Endothelial cell of umbilical vein (primary cell): ENCODE measurements around the gene DNAJC19. TPM values are rescaled to one million over a fixed set of nuclear protein-coding genes. Genes with fewer than 3 reads are reported as not detected.

ENCODE experiments used
- BruUV-seq: library from RNA; stranded (reverse); fragments of 400-500 nt; replicated peaks from 2 replicates; lab custom pipeline; 2021; lab: Mats Ljungman, UMichigan
- CTCF ChIA-PET: fragments of 300-600, 350-600 bp; sonication (Branson Sonifier 250); formaldehyde crosslinking; loops from one replicate; lab custom pipeline; 2021; ENCODE audit warnings: antibody characterized with exemption, inconsistent platforms; lab: Charles Lee
- POLR2A ChIA-PET: fragments of 300-600, 350-600 bp; sonication (Branson Sonifier 250); formaldehyde crosslinking; loops from one replicate; lab custom pipeline; 2021; ENCODE audit warnings: antibody characterized with exemption, inconsistent platforms; lab: Charles Lee
- DNase-seq: peaks from one replicate; pipeline ENCODE4 v3.0.0-alpha.2; 2011; ENCODE audit warnings: low read depth, low spot score
- FAIRE-seq: peaks from 2 replicates; lab custom pipeline; 2011; peaks lifted over from hg19 to GRCh38; lab: Jason Lieb, UNC
- H2AFZ ChIP-seq: 2 replicates; pipeline ENCODE4 v1.6.0; 2012; ENCODE audit warnings: low read depth, low read length, control low read depth, inconsistent platforms
- H3K27ac ChIP-seq: 2 replicates; pipeline ENCODE4 v1.5.1; 2011; ENCODE audit warnings: low read depth, mild to moderate bottlenecking, control low read depth, low read length, moderate library complexity; ENCODE audit not compliant: insufficient read depth
- H3K27me3 ChIP-seq, 2 experiments: 2 replicates each; pipeline versions ENCODE4 v1.6.0 to v1.6.1; 2011; ENCODE audit warnings: low read length in 2 of 2, mixed read lengths in 1 of 2; ENCODE audit not compliant: control insufficient read depth in 2 of 2, insufficient read depth in 2 of 2
- H3K36me3 ChIP-seq, 2 experiments: 2 replicates in 1 of 2; 3 replicates in 1 of 2; pipeline ENCODE4 v1.5.1; 2011; ENCODE audit warnings: low read length in 2 of 2, mild to moderate bottlenecking in 1 of 2, moderate library complexity in 1 of 2; ENCODE audit not compliant: control insufficient read depth in 2 of 2, insufficient read depth in 2 of 2; ENCODE audit errors: extremely low read depth in 1 of 2
- H3K4me1 ChIP-seq: 3 replicates; pipeline ENCODE4 v1.5.1; 2011; ENCODE audit warnings: mild to moderate bottlenecking, low read length; ENCODE audit not compliant: control insufficient read depth, insufficient read depth; ENCODE audit errors: extremely low read depth
- H3K4me2 ChIP-seq: 2 replicates; pipeline ENCODE4 v1.6.1; 2011; ENCODE audit warnings: low read length, control low read depth, mixed read lengths; ENCODE audit not compliant: insufficient read depth
- H3K4me3 ChIP-seq, 3 experiments: fragments of 200-600 bp in 1 of 3; sonication (generic), shearing (Covaris generic) in 1 of 3; replicated peaks in 1 of 3; 2 replicates each; pipeline ENCODE4 v1.5.1; 2011 to 2016; ENCODE audit warnings: control low read depth in 3 of 3, low read length in 3 of 3, mild to moderate bottlenecking in 2 of 3, inconsistent platforms in 1 of 3, low read depth in 1 of 3, moderate library complexity in 1 of 3; ENCODE audit not compliant: insufficient read depth in 1 of 3
- H3K79me2 ChIP-seq: 2 replicates; pipeline ENCODE4 v1.6.0; 2012; ENCODE audit warnings: low read length, inconsistent platforms; ENCODE audit not compliant: control insufficient read depth, insufficient read depth
- H3K9ac ChIP-seq: replicated peaks from 2 replicates; pipeline ENCODE3; 2011; ENCODE audit warnings: low read length, control low read depth; ENCODE audit not compliant: insufficient read depth; ENCODE audit errors: extremely low read depth
- H3K9me1 ChIP-seq: replicated peaks from 3 replicates; pipeline ENCODE4 v1.6.0; 2011; ENCODE audit warnings: mild to moderate bottlenecking, low read length; ENCODE audit not compliant: control insufficient read depth, insufficient read depth; ENCODE audit errors: extremely low read depth
- H3K9me3 ChIP-seq: replicated peaks from 2 replicates; pipeline ENCODE4 v1.5.1; 2012; ENCODE audit warnings: low read length, inconsistent platforms; ENCODE audit not compliant: control insufficient read depth, insufficient read depth
- H4K20me1 ChIP-seq: replicated peaks from 2 replicates; pipeline ENCODE3; 2011; ENCODE audit warnings: mild to moderate bottlenecking, low read length; ENCODE audit not compliant: control insufficient read depth, insufficient read depth; ENCODE audit errors: extremely low read depth
- EZH2 ChIP-seq: IDR thresholded peaks from 2 replicates; pipeline ENCODE4 v1.6.1; 2012; ENCODE audit warnings: borderline replicate concordance, low read depth, mild to moderate bottlenecking, moderate library complexity, low read length, inconsistent platforms; ENCODE audit not compliant: severe bottlenecking
- FOS ChIP-seq: IDR thresholded peaks from 2 replicates; pipeline ENCODE4 v1.6.1; 2011; ENCODE audit warnings: mild to moderate bottlenecking, low read length, moderate library complexity, borderline replicate concordance; ENCODE audit not compliant: insufficient read depth
- GATA2 ChIP-seq: IDR thresholded peaks from 2 replicates; pipeline ENCODE4 v1.7.0; 2011; ENCODE audit warnings: low read depth, mild to moderate bottlenecking, moderate library complexity, mixed read lengths, low read length; ENCODE audit not compliant: insufficient read length, insufficient read depth
- JUN ChIP-seq: IDR thresholded peaks from 2 replicates; pipeline ENCODE4 v1.6.1; 2011; ENCODE audit warnings: borderline replicate concordance, low read depth; ENCODE audit not compliant: insufficient read length, insufficient read depth
- MYC ChIP-seq: IDR thresholded peaks from one replicate; pipeline ENCODE4 v1.6.1; 2011; ENCODE audit warnings: mild to moderate bottlenecking, low read depth, low read length
- POLR2A ChIP-seq: IDR thresholded peaks from 2 replicates; pipeline ENCODE4 v1.6.1; 2012; ENCODE audit warnings: low read depth, mild to moderate bottlenecking, control low read depth, low read length
- POLR2AphosphoS5 ChIP-seq: IDR thresholded peaks from 2 replicates; pipeline ENCODE4 v1.6.1; 2012; ENCODE audit warnings: low read depth, mild to moderate bottlenecking, control low read depth, low read length, moderate library complexity; ENCODE audit not compliant: insufficient read depth
- dilution Hi-C: fragments of 300-500 bp; cut with MboI; formaldehyde crosslinking; loops from one replicate; pipeline ENCODE4 v1.15.0; 2019; ENCODE audit warnings: low sequenced_read_pairs; ENCODE audit not compliant: extremely low pct_ligation_motif_present
- intact Hi-C: fragments of 100-400 bp; cut with micrococcal nuclease; formaldehyde crosslinking; loops from one replicate; pipeline ENCODE4 v1.10.0; 2022
- polyA plus RNA-seq, 4 experiments: library from polyadenylated mRNA; depleted of rRNA in 3 of 4; stranded (reverse) in 3 of 4; unstranded in 1 of 4; fragments of >200 nt; gene quantifications; 2 replicates each; pipeline versions ENCODE4 v1.2.1 to v1.2.3, GENCODE V29; 2011 to 2012; ENCODE audit warnings: missing spikeins in 1 of 4
- total RNA-seq: library from RNA; stranded (reverse); gene quantifications from 2 replicates; pipeline ENCODE4 v1.2.3, GENCODE V29; 2021
- TF ChIP-seq, protein P1 (sequence below), 2 donors: IDR thresholded peaks; 1 replicate in 1 of 2; 2 replicates in 1 of 2; pipeline ENCODE4 v1.5.1; 2011; ENCODE audit warnings: low read length in 2 of 2, mild to moderate bottlenecking in 2 of 2, moderate library complexity in 2 of 2, control low read depth in 1 of 2, inconsistent platforms in 1 of 2, low read depth in 1 of 2; ENCODE audit not compliant: insufficient read depth in 1 of 2; ENCODE audit errors: extremely low read depth in 1 of 2
- TF ChIP-seq, protein P2 (sequence below): IDR thresholded peaks from 2 replicates; pipeline ENCODE4 v1.6.1; 2011; ENCODE audit not compliant: insufficient read depth, insufficient read length

The DNAJC19 gene
- total and polyA plus RNA-seq, 2 donors (not counting 3 experiments of a cell fraction or from before 2014, with no cell fraction given), result 32.6 to 50.6 TPM

DNA sequence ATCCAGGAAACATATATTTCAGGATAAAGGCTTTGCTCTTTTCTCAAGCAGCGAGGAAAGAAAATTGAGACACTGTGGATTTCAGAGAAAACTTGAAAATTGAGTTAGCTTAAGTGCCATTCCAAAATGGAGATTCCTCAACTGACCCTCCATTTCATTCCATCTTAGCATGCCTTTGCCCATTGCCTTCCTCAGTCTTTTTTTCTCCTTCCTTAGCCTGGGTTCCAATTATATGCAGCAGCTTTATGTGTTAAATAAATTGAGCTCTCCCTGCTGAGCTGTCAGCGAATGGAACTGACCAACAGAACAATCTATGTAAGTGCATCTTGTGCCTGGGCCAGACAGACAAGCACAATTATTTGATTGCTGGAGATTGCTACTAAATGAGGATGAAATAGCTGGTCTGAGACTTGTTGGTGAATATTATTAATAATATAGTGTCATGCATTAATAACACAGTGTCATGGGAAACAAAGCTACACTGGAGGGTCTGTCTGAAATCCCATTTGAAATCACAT, 6.9 kb upstream of the DNAJC19 start:
- POLR2A ChIA-PET, result no interaction called here
- no peak for TF ChIP-seq JUN
- TF ChIP-seq MYC, result no peak
- no peak for TF ChIP-seq FOS
- no peak for TF ChIP-seq EZH2
- TF ChIP-seq, protein P1, sequence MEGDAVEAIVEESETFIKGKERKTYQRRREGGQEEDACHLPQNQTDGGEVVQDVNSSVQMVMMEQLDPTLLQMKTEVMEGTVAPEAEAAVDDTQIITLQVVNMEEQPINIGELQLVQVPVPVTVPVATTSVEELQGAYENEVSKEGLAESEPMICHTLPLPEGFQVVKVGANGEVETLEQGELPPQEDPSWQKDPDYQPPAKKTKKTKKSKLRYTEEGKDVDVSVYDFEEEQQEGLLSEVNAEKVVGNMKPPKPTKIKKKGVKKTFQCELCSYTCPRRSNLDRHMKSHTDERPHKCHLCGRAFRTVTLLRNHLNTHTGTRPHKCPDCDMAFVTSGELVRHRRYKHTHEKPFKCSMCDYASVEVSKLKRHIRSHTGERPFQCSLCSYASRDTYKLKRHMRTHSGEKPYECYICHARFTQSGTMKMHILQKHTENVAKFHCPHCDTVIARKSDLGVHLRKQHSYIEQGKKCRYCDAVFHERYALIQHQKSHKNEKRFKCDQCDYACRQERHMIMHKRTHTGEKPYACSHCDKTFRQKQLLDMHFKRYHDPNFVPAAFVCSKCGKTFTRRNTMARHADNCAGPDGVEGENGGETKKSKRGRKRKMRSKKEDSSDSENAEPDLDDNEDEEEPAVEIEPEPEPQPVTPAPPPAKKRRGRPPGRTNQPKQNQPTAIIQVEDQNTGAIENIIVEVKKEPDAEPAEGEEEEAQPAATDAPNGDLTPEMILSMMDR (IDR thresholded peaks at IDR 0.05; ENCODE audit: extremely low read depth in 1 of 2, insufficient read depth in 1 of 2, low read depth in 1 of 2, low read length in 2 of 2), result no peak
- TF ChIP-seq, protein P2, sequence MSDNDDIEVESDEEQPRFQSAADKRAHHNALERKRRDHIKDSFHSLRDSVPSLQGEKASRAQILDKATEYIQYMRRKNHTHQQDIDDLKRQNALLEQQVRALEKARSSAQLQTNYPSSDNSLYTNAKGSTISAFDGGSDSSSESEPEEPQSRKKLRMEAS, result no peak
- TF ChIP-seq POLR2AphosphoS5, result no peak
- no peak for TF ChIP-seq POLR2A
- no peak for TF ChIP-seq GATA2

More for the DNA sequence above, 6.9 kb upstream of the DNAJC19 start:
- Histone ChIP-seq H3K9me1 (no peaks in the 10 kb centered on the region), H3K4me2 (no peak overlapping the region), H3K4me3 (no peak overlapping the region), H3K36me3 (no peaks in the 10 kb centered on the region), H3K27ac (no peak overlapping the region), H3K79me2 (no peaks in the 10 kb centered on the region), H3K9ac (no peak overlapping the region), H3K9me3 (no peaks in the 10 kb centered on the region), H4K20me1 (no peaks in the 10 kb centered on the region), H3K4me1 (no peaks in the 10 kb centered on the region), H3K27me3 (no peaks in the 10 kb centered on the region), H2AFZ (no peak overlapping the region)
- intact Hi-C loops (no loop called here), dilution Hi-C loops (no loop called here)
- BruUV-seq, result no TSS peak
- DNase-seq (no peak), FAIRE-seq (no peak)
- CTCF ChIA-PET, result no interaction called here
